OCI-LY1 (cell line): ENCODE measurements around the gene GJC1.

Experiments used
- EZH2 ChIP-seq: fragments of 200-600 bp; sonication (generic), shearing (Covaris generic); IDR thresholded peaks from 2 replicates; pipeline ENCODE4 v1.8.0; 2017; ENCODE audit warnings: borderline replicate concordance, mixed run types, mild to moderate bottlenecking, antibody characterized with exemption, low read length, moderate library complexity, mixed read lengths
- TF ChIP-seq, protein P1 (sequence below): fragments of 200-600 bp; sonication (generic), shearing (Covaris generic); IDR thresholded peaks from 2 replicates; pipeline ENCODE4 v1.5.1; 2017; ENCODE audit warnings: mild to moderate bottlenecking, antibody characterized with exemption, low read length, moderate library complexity, mixed read lengths

DNA sequence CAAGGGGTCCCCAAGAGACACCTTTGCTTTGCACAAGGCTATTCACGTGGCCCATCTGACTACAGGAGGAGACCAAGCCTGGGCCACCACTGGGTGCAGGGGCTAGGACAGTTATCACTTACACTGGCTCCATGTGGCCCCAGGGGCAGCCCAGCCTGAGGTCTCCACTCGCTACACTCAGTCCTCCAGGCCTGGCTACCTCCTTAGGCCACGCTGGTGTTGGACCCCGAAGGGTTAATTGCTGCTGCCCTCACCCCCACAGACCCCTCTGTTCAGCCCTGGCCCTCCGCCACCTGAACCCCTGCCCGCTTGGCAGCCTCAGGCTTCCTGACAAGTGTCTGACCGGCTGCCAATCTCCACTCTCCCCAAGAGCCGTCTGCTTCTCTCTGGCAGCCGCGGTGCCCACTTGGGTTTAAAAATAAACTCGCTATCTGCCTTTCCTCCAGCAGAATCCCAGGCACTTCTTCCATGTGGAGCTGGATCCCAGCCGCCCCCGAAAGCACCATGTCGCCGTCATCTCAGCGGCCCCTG, 43.5 kb downstream of the GJC1 start:
- TF ChIP-seq, protein P1, sequence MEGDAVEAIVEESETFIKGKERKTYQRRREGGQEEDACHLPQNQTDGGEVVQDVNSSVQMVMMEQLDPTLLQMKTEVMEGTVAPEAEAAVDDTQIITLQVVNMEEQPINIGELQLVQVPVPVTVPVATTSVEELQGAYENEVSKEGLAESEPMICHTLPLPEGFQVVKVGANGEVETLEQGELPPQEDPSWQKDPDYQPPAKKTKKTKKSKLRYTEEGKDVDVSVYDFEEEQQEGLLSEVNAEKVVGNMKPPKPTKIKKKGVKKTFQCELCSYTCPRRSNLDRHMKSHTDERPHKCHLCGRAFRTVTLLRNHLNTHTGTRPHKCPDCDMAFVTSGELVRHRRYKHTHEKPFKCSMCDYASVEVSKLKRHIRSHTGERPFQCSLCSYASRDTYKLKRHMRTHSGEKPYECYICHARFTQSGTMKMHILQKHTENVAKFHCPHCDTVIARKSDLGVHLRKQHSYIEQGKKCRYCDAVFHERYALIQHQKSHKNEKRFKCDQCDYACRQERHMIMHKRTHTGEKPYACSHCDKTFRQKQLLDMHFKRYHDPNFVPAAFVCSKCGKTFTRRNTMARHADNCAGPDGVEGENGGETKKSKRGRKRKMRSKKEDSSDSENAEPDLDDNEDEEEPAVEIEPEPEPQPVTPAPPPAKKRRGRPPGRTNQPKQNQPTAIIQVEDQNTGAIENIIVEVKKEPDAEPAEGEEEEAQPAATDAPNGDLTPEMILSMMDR, result no peak
- no peak for TF ChIP-seq EZH2
